Chondrocyte (in vitro differentiated cells): ENCODE measurements around the gene TRAK1. TPM values are rescaled to one million over a fixed set of nuclear protein-coding genes. Genes with fewer than 3 reads are reported as not detected.

ENCODE experiments used
- DNase-seq: peaks from one replicate; pipeline ENCODE4 v3.0.0; 2021; ENCODE audit warnings: mixed read lengths, low spot score
- H3K27ac Mint-ChIP-seq: one replicate; pipeline ENCODE4 v1.8.0; 2021; ENCODE audit warnings: mild to moderate bottlenecking, moderate library complexity, mixed read lengths; ENCODE audit not compliant: unreplicated experiment
- H3K27me3 Mint-ChIP-seq: 2 replicates; pipeline ENCODE4 v1.8.0; 2021; ENCODE audit warnings: low read depth, mixed read lengths
- H3K36me3 Mint-ChIP-seq: 2 replicates; pipeline ENCODE4 v1.8.0; 2021; ENCODE audit warnings: low read depth, mixed read lengths
- H3K4me1 Mint-ChIP-seq: 2 replicates; pipeline ENCODE4 v1.8.0; 2021; ENCODE audit warnings: low read depth, mild to moderate bottlenecking, mixed read lengths
- H3K4me3 Mint-ChIP-seq: one replicate; pipeline ENCODE4 v1.8.0; 2021; ENCODE audit warnings: mild to moderate bottlenecking, moderate library complexity, mixed read lengths; ENCODE audit not compliant: unreplicated experiment
- H3K9me3 Mint-ChIP-seq: 2 replicates; pipeline ENCODE4 v1.8.0; 2021; ENCODE audit warnings: low read depth, mixed read lengths
- CTCF ChIP-seq: fragments of 200-600 bp; sonication (generic); IDR thresholded peaks from 2 replicates; pipeline ENCODE4 v1.5.0; 2021; ENCODE audit warnings: antibody characterized with exemption, mild to moderate bottlenecking, moderate library complexity
- total RNA-seq: library from RNA; stranded (reverse); gene quantifications from 3 replicates; pipeline ENCODE4 v1.2.1, GENCODE V29; 2021

TRAK1 gene
- total RNA-seq, 1 donor from 2014 or later: 53.7 TPM

GRCh38 chr3:42262525-42262924, 171.4 kb downstream of the TRAK1 start:
- H3K4me3 Mint-ChIP-seq: no peak overlapping the region
- no peaks in the 10 kb centered on the region for H3K36me3 Mint-ChIP-seq
- H3K27me3 Mint-ChIP-seq: peaks cover 33% of the 10 kb centered on the region
- TF ChIP-seq CTCF: no peak
- peaks cover 6% of the 10 kb centered on the region for H3K4me1 Mint-ChIP-seq
- H3K9me3 Mint-ChIP-seq: no peaks in the 10 kb centered on the region
- H3K27ac Mint-ChIP-seq: no peak overlapping the region
- no peak for DNase-seq

GRCh38 chr3:42263354-42264346, 172.5 kb downstream of the TRAK1 start:
- Mint-ChIP-seq H3K36me3 (no peaks in the 10 kb centered on the region), H3K9me3 (no peaks in the 10 kb centered on the region), H3K4me3 (no peak overlapping the region), H3K27me3 (peaks cover 43% of the 10 kb centered on the region), H3K27ac (no peak overlapping the region), H3K4me1 (peaks cover 6% of the 10 kb centered on the region)
- TF ChIP-seq CTCF: no peak
- no peak for DNase-seq

- Mint-ChIP-seq H3K9me3 (no peaks in the 10 kb centered on the region), H3K27me3 (peaks cover 48% of the 10 kb centered on the region), H3K27ac (no peak overlapping the region), H3K36me3 (no peaks in the 10 kb centered on the region), H3K4me1 (peaks cover 6% of the 10 kb centered on the region), H3K4me3 (no peak overlapping the region)
- no peak for DNase-seq
- TF ChIP-seq CTCF: no peak
These were observed 173.4 kb downstream of the TRAK1 start for GRCh38 chr3:42264399-42265058.

- no peak for DNase-seq
- H3K4me1 Mint-ChIP-seq: peaks cover 6% of the 10 kb centered on the region
- no peaks in the 10 kb centered on the region for H3K36me3 Mint-ChIP-seq
- H3K4me3 Mint-ChIP-seq: no peak overlapping the region
- H3K27me3 Mint-ChIP-seq: peaks cover 53% of the 10 kb centered on the region
- no peak for TF ChIP-seq CTCF
- no peak overlapping the region for H3K27ac Mint-ChIP-seq
- no peaks in the 10 kb centered on the region for H3K9me3 Mint-ChIP-seq
These were observed 174.2 kb downstream of the TRAK1 start for GRCh38 chr3:42265059-42265991.

GRCh38 chr3:42266085-42266484, 174.9 kb downstream of the TRAK1 start, which contains the start of gene CCK:
Gene CCK (minus strand): TSS chr3:42266185. CDS start chr3:42263630, 2,555 bp downstream.
- no peak within 1 kb of the TSS for H3K27ac Mint-ChIP-seq
- no peak for TF ChIP-seq CTCF
- no peaks in the 10 kb centered on the region for H3K36me3 Mint-ChIP-seq
- no peak for DNase-seq
- H3K4me1 Mint-ChIP-seq: peaks cover 6% of the 10 kb centered on the region
- no peak within 1 kb of the TSS for H3K4me3 Mint-ChIP-seq
- no peaks in the 10 kb centered on the region for H3K9me3 Mint-ChIP-seq
- peaks cover 57% of the 10 kb centered on the region for H3K27me3 Mint-ChIP-seq
